ENCODE data around the gene DBNL. TPM values are rescaled to one million over a fixed set of nuclear protein-coding genes. Genes with fewer than 3 reads are reported as not detected.

The DBNL gene
- total and polyA plus RNA-seq, 4 donors: 80.1 to 105 (median 93.8) TPM

- 78 to 82% methylated on average over 17 to 18 of the region's 18 CpGs for WGBS, 2 donors
- Histone ChIP-seq H3K36me3 (ENCODE audit: control insufficient read depth in 1 of 2, insufficient read depth in 2 of 2, low read length in 1 of 2) (peaks cover 0 to 15% of the 10 kb centered on the region in 2 donors), H3K4me1 (ENCODE audit: control insufficient read depth in 1 of 2, insufficient read depth in 2 of 2, low read length in 2 of 2) (peaks cover 0 to 9% of the 10 kb centered on the region in 2 donors)
These were observed 62.8 kb downstream of the DBNL start for GRCh38 chr7:44107116-44107960.

GRCh38 chr7:44107961-44108767, 63.7 kb downstream of the DBNL start:
- H3K4me3 ChIP-seq (ENCODE audit: low read length in 2 of 2): no peak overlapping the region
- H3K27ac ChIP-seq (ENCODE audit: low read depth in 1 of 2, low read length in 2 of 2): peak overlapping the region in 1 of 2 donors; percentile 41
- H3K9me3 ChIP-seq (ENCODE audit: control insufficient read depth, low read length): no peaks in the 10 kb centered on the region
- intact Hi-C loops (cut with DNase I): loop anchor here (2.0 to 5.0 kb wide), 2 partner anchors 29 to 36 kb away; no protein-coding TSS in a partner anchor
- DNase-seq (peak in 1 of 2 donors; percentile 36), ATAC-seq (ENCODE audit: low FRiP score) (no peak)
- 81 to 84% methylated on average over 18 to 21 of the region's 21 CpGs for WGBS, 2 donors
- H3K36me3 ChIP-seq (ENCODE audit: control insufficient read depth in 1 of 2, insufficient read depth in 2 of 2, low read length in 1 of 2): peaks cover 0 to 15% of the 10 kb centered on the region in 2 donors
- peaks cover 0 to 6% of the 10 kb centered on the region in 2 donors for H3K4me1 ChIP-seq (ENCODE audit: control insufficient read depth in 1 of 2, insufficient read depth in 2 of 2, low read length in 2 of 2)
- no peaks in the 10 kb centered on the region for H3K27me3 ChIP-seq (ENCODE audit: control insufficient read depth in 1 of 2, insufficient read depth in 2 of 2, low read length in 1 of 2)

More at GRCh38 chr7:44107116-44107960, 62.8 kb downstream of the DBNL start:
- no peak for ATAC-seq (ENCODE audit: low FRiP score)
- Histone ChIP-seq H3K9me3 (ENCODE audit: control insufficient read depth, low read length) (no peaks in the 10 kb centered on the region), H3K27ac (ENCODE audit: low read depth in 1 of 2, low read length in 2 of 2) (peak overlapping the region; percentile 69 to 89), H3K4me3 (ENCODE audit: low read length in 2 of 2) (no peak overlapping the region), H3K27me3 (ENCODE audit: control insufficient read depth in 1 of 2, insufficient read depth in 2 of 2, low read length in 1 of 2) (no peaks in the 10 kb centered on the region)
- peak in 1 of 2 donors; percentile 53 for DNase-seq
- intact Hi-C loops (cut with DNase I): loop anchor here (2.0 to 5.0 kb wide), 2 partner anchors 29 to 35 kb away; no protein-coding TSS in a partner anchor

DNA sequence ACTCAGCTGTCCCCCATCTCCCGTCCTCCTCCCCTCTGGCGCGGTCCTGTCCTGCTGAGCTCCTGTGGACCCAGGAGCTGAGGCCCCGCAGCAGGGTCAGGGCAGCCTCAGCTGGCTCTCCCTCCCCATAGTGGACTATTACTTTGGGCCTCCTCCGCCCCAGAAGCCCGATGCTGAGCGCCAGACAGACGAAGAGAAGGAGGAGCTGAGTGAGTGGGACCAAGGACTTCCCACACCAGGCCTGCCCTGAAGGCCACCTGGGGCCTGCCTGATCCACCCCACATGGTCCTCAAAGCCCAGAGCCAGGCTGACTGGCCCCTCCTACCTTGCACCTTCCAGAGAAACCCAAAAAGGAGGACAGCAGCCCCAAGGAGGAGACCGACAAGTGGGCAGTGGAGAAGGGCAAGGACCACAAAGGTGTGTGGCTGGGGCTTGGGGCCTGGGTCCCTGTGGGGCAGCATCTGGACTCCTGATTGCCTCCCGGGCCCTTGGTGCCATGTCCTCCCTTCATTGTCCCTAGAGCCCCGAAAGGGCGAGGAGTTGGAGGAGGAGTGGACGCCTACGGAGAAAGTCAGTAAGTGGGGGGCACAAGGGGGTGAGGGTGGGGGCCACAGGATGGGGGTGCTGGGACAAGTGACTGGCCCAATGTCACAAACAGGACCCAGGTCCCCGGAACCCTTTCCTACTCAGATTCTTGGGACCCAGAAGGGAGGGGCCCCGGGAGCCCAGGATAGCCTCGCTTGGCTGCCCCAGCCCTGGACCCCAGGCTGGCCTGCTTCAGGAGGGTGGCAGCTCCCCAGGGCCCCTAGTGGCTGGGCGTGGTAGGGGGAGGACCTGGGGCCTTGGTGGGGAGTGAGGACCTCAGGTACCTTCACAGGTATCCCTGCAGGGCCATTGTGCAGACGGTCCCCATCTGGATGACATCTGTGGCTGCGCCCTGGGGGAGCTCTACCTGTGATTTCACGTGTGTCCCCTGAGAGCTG, 64.6 kb downstream of the DBNL start:
- Histone ChIP-seq H3K27ac (ENCODE audit: low read depth in 1 of 2, low read length in 2 of 2) (peak overlapping the region in 1 of 2 donors; percentile 25), H3K27me3 (ENCODE audit: control insufficient read depth in 1 of 2, insufficient read depth in 2 of 2, low read length in 1 of 2) (no peaks in the 10 kb centered on the region), H3K9me3 (ENCODE audit: control insufficient read depth, low read length) (no peaks in the 10 kb centered on the region), H3K36me3 (ENCODE audit: control insufficient read depth in 1 of 2, insufficient read depth in 2 of 2, low read length in 1 of 2) (peaks cover 0 to 15% of the 10 kb centered on the region in 2 donors), H3K4me3 (ENCODE audit: low read length in 2 of 2) (no peak overlapping the region), H3K4me1 (ENCODE audit: control insufficient read depth in 1 of 2, insufficient read depth in 2 of 2, low read length in 2 of 2) (peaks cover 0 to 6% of the 10 kb centered on the region in 2 donors)
- no peak for ATAC-seq (ENCODE audit: low FRiP score)
- WGBS, 2 donors: 79 to 82% methylated on average over 20 to 21 of the region's 21 CpGs
- peak in 1 of 2 donors; percentile 46 for DNase-seq
- intact Hi-C loops (cut with DNase I): loop anchor here in 1 of 2 donors (5.0 kb wide), 1 partner anchor 37 kb away; no protein-coding TSS in a partner anchor

GRCh38 chr7:44109991-44110390, 65.5 kb downstream of the DBNL start:
- Histone ChIP-seq H3K4me3 (ENCODE audit: low read length in 2 of 2) (no peak overlapping the region), H3K4me1 (ENCODE audit: control insufficient read depth in 1 of 2, insufficient read depth in 2 of 2, low read length in 2 of 2) (peaks cover 0 to 6% of the 10 kb centered on the region in 2 donors)
- WGBS, 2 donors: 85% methylated on average over 18 of the region's 18 CpGs

DNA sequence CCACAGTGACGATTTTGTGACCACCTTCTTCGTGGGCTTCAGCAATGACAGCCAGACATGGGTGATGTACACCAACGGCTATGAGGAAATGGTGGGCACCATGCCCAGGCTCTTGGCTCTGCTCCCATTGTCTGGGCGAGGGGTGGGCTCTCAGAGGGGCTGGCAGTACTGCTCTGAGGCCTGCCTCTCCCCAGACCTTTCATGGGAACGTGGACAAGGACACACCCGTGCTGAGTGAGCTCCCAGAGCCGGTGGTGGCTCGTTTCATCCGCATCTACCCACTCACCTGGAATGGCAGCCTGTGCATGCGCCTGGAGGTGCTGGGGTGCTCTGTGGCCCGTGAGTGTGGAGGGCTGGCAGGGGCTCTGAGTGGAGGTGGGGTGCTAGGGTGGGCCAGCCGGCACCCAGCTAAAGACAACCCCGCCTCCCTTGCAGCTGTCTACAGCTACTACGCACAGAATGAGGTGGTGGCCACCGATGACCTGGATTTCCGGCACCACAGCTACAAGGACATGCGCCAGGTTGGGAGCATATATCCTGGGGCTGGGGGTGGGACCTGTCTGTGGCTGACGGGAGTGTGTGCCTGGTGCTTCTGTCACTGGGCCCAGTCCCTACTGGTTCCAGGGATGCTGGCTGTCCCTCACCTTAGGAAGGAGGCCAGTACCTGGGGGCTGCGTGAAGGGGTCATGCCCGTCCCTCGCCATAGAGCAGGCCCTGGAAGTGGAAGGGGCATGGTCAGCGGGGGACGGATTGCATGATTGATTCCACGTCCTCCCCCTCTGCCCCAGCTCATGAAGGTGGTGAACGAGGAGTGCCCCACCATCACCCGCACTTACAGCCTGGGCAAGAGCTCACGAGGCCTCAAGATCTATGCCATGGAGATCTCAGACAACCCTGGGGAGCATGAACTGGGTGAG, 66.5 kb downstream of the DBNL start:
- Histone ChIP-seq H3K27ac (ENCODE audit: low read depth in 1 of 2, low read length in 2 of 2) (no peak overlapping the region), H3K27me3 (ENCODE audit: control insufficient read depth in 1 of 2, insufficient read depth in 2 of 2, low read length in 1 of 2) (no peaks in the 10 kb centered on the region), H3K36me3 (ENCODE audit: control insufficient read depth in 1 of 2, insufficient read depth in 2 of 2, low read length in 1 of 2) (peaks cover 0 to 15% of the 10 kb centered on the region in 2 donors), H3K9me3 (ENCODE audit: control insufficient read depth, low read length) (no peaks in the 10 kb centered on the region), H3K4me1 (ENCODE audit: control insufficient read depth in 1 of 2, insufficient read depth in 2 of 2, low read length in 2 of 2) (peaks cover 0 to 6% of the 10 kb centered on the region in 2 donors), H3K4me3 (ENCODE audit: low read length in 2 of 2) (no peak overlapping the region)
- ATAC-seq (ENCODE audit: low FRiP score) (no peak), DNase-seq (peak in 1 of 2 donors; percentile 51)
- 57 to 58% methylated on average over 26 to 27 of the region's 27 CpGs for WGBS, 2 donors
- intact Hi-C loops (cut with DNase I): no loop called here

More at GRCh38 chr7:44109991-44110390, 65.5 kb downstream of the DBNL start:
- Histone ChIP-seq H3K27me3 (ENCODE audit: control insufficient read depth in 1 of 2, insufficient read depth in 2 of 2, low read length in 1 of 2) (no peaks in the 10 kb centered on the region), H3K27ac (ENCODE audit: low read depth in 1 of 2, low read length in 2 of 2) (peak overlapping the region in 1 of 2 donors; percentile 22), H3K9me3 (ENCODE audit: control insufficient read depth, low read length) (no peaks in the 10 kb centered on the region), H3K36me3 (ENCODE audit: control insufficient read depth in 1 of 2, insufficient read depth in 2 of 2, low read length in 1 of 2) (peaks cover 0 to 15% of the 10 kb centered on the region in 2 donors)
- no peak for ATAC-seq (ENCODE audit: low FRiP score)
- intact Hi-C loops (cut with DNase I): loop anchor here in 1 of 2 donors (5.0 kb wide), 1 partner anchor 38 kb away; no protein-coding TSS in a partner anchor
- peak in 1 of 2 donors; percentile 53 for DNase-seq

Small RNA genes lying within 50 kb of the gene (microRNA-seq; reads per million reads assigned to microRNA genes)
- gene MIR6837 (0 reads per million in 2 donors), gene MIR6838 (0 to 1.8 reads per million in 2 donors)

Other genes starting within 250 kb of the DBNL start
- 10 to 100 TPM; 53.6 to 55.4 TPM for gene MRPS24, start 175.2 kb upstream of the DBNL start, total RNA-seq
- gene MRPS24, start 175.2 kb upstream of the DBNL start, polyA plus RNA-seq: 100 to 1,000 TPM; 112 TPM
- 10 to 100 TPM; 38.0 to 46.7 TPM for gene URGCP, start 138.1 kb upstream of the DBNL start, total RNA-seq
- 10 to 100 TPM in 1 of 2 donors, 1 to 10 TPM in 1; 9.1 to 24.2 TPM for gene URGCP, start 138.1 kb upstream of the DBNL start, polyA plus RNA-seq
- gene UBE2D4, start 118.3 kb upstream of the DBNL start, total RNA-seq: 10 to 100 TPM; 21.6 to 21.8 TPM
- 10 to 100 TPM; 20.0 to 40.1 TPM for gene UBE2D4, start 118.3 kb upstream of the DBNL start, polyA plus RNA-seq
- not detected for gene SPDYE1, start 46.8 kb upstream of the DBNL start, total RNA-seq
- gene SPDYE1, start 46.8 kb upstream of the DBNL start, polyA plus RNA-seq: under 1 TPM in 1 of 2 donors, not detected in 1; 0.05 TPM
- gene PGAM2, start 20.9 kb downstream of the DBNL start, total RNA-seq: 1 to 10 TPM; 4.1 to 4.8 TPM
- gene PGAM2, start 20.9 kb downstream of the DBNL start, polyA plus RNA-seq: 1 to 10 TPM; 8.0 to 9.5 TPM
- gene POLM, start 37.8 kb downstream of the DBNL start, total RNA-seq: 10 to 100 TPM; 27.6 to 35.7 TPM
- gene POLM, start 37.8 kb downstream of the DBNL start, polyA plus RNA-seq: 10 to 100 TPM in 1 of 2 donors, 1 to 10 TPM in 1; 8.4 to 35.6 TPM
- 1,000 to 10,000 TPM in 1 of 2 donors, 100 to 1,000 TPM in 1; 856 to 1,098 TPM for gene AEBP1, start 59.6 kb downstream of the DBNL start, total RNA-seq
- gene AEBP1, start 59.6 kb downstream of the DBNL start, polyA plus RNA-seq: 1,000 to 10,000 TPM in 1 of 2 donors, 100 to 1,000 TPM in 1; 293 to 2,243 TPM
- 10 to 100 TPM; 49.5 to 53.4 TPM for gene POLD2, start 78.8 kb downstream of the DBNL start, total RNA-seq
- 10 to 100 TPM; 31.6 to 93.1 TPM for gene POLD2, start 78.8 kb downstream of the DBNL start, polyA plus RNA-seq
- not detected for gene MYL7, start 96.6 kb downstream of the DBNL start, total RNA-seq
- 1 to 10 TPM; 2.6 to 4.1 TPM for gene MYL7, start 96.6 kb downstream of the DBNL start, polyA plus RNA-seq
- gene GCK, start 144.7 kb downstream of the DBNL start, total RNA-seq: 1 to 10 TPM; 1.2 to 1.9 TPM
- 1 to 10 TPM; 2.1 to 6.6 TPM for gene GCK, start 144.7 kb downstream of the DBNL start, polyA plus RNA-seq
- gene YKT6, start 156.3 kb downstream of the DBNL start, total RNA-seq: 10 to 100 TPM; 55.4 to 73.1 TPM
- gene YKT6, start 156.3 kb downstream of the DBNL start, polyA plus RNA-seq: 10 to 100 TPM; 47.2 to 53.2 TPM

Measured in aorta (tissue), 5 donors.